ENCODE results near the gene KLHL2.
A peak's percentile ranks its signal among the peaks of the same experiment; 100 is the strongest.
"Not testable (repeated sequence)": the region's sequence is repeated elsewhere in the genome, so short reads cannot be mapped to it uniquely, and the experiment has no call there.

KLHL2 gene

GRCh38 chr4:165203541-165204461 lies 3.6 kb upstream of the KLHL2 start:
- no peak for DNase-seq

- no peak for DNase-seq
Observed at GRCh38 chr4:165204462-165204830, 2.9 kb upstream of the KLHL2 start.

GRCh38 chr4:165207016-165207430 lies 338 bp upstream of the KLHL2 start:
- no peak for DNase-seq

- peak in 1 of 2 experiments; percentile 41 for DNase-seq
Observed at GRCh38 chr4:165208221-165208652, 876 bp downstream of the KLHL2 start.

- DNase-seq, result peak; percentile 13 to 50
Observed at GRCh38 chr4:165208741-165209388, 1.5 kb downstream of the KLHL2 start.

- DNase-seq, result no peak
Observed at GRCh38 chr4:165209796-165210195, 2.4 kb downstream of the KLHL2 start.

GRCh38 chr4:165210566-165210965 lies 3.2 kb downstream of the KLHL2 start:
- DNase-seq, result no peak

- DNase-seq, result not testable (repeated sequence)
Observed at GRCh38 chr4:165212647-165213046, 5.3 kb downstream of the KLHL2 start.

GRCh38 chr4:165213404-165213803 lies 6.0 kb downstream of the KLHL2 start:
- not testable (repeated sequence) for DNase-seq

- not testable (repeated sequence) for DNase-seq
Observed at GRCh38 chr4:165213991-165214709, 6.8 kb downstream of the KLHL2 start.

- DNase-seq, result not testable (repeated sequence)
Observed at GRCh38 chr4:165215034-165215751, 7.8 kb downstream of the KLHL2 start.

- DNase-seq, result not testable (repeated sequence)
Observed at GRCh38 chr4:165215761-165216487, 8.6 kb downstream of the KLHL2 start.

GRCh38 chr4:165217325-165217724 lies 10.0 kb downstream of the KLHL2 start:
- DNase-seq, result no peak

GRCh38 chr4:165221306-165221705 lies 13.9 kb downstream of the KLHL2 start:
- not testable (repeated sequence) for DNase-seq

- DNase-seq, result not testable (repeated sequence)
Observed at GRCh38 chr4:165221993-165222650, 14.8 kb downstream of the KLHL2 start.

GRCh38 chr4:165222651-165222994 lies 15.3 kb downstream of the KLHL2 start:
- no peak for DNase-seq

GRCh38 chr4:165227401-165227800 lies 20.0 kb downstream of the KLHL2 start:
- DNase-seq, result not testable (repeated sequence)

- DNase-seq, result not testable (repeated sequence)
Observed at GRCh38 chr4:165229490-165230200, 22.3 kb downstream of the KLHL2 start.

GRCh38 chr4:165232623-165233433 lies 25.5 kb downstream of the KLHL2 start:
- not testable (repeated sequence) for DNase-seq

GRCh38 chr4:165234766-165235165 lies 27.4 kb downstream of the KLHL2 start:
- DNase-seq, result no peak
